Keratinocyte (primary cell): Measurements from ENCODE around the gene MAPK13. TPM values are rescaled to one million over a fixed set of nuclear protein-coding genes. Genes with fewer than 3 reads are reported as not detected.

Source experiments
- DNase-seq: peaks from one replicate; pipeline ENCODE4 v3.0.0-alpha.2; 2011; ENCODE audit warnings: low read depth, missing footprints, low spot score
- FAIRE-seq: peaks from 2 replicates; lab custom pipeline; 2011; peaks lifted over from hg19 to GRCh38; lab: Jason Lieb, UNC
- H2AFZ ChIP-seq: 2 replicates; pipeline ENCODE4 v1.6.0; 2012; ENCODE audit warnings: low read length, control low read depth, inconsistent platforms; ENCODE audit not compliant: control insufficient read depth
- H3K27ac ChIP-seq: 2 replicates; pipeline ENCODE4 v1.5.1; 2011; ENCODE audit warnings: low read length; ENCODE audit not compliant: control insufficient read depth, insufficient read depth
- H3K27me3 ChIP-seq: 3 replicates; pipeline ENCODE4 v1.6.0; 2011; ENCODE audit warnings: low read length; ENCODE audit not compliant: control insufficient read depth, insufficient read depth; ENCODE audit errors: extremely low read depth
- H3K36me3 ChIP-seq, 2 experiments: 2 replicates in 1 of 2; 3 replicates in 1 of 2; pipeline ENCODE4 v1.5.1; 2011; ENCODE audit warnings: low read length in 2 of 2, mild to moderate bottlenecking in 1 of 2; ENCODE audit not compliant: control insufficient read depth in 2 of 2, insufficient read depth in 2 of 2; ENCODE audit errors: extremely low read depth in 1 of 2
- H3K4me1 ChIP-seq: 3 replicates; pipeline ENCODE4 v1.5.1; 2011; ENCODE audit warnings: low read length; ENCODE audit not compliant: control insufficient read depth, insufficient read depth; ENCODE audit errors: extremely low read depth
- H3K4me2 ChIP-seq: 3 replicates; pipeline ENCODE4 v1.6.0; 2011; ENCODE audit warnings: low read depth, low read length; ENCODE audit not compliant: control insufficient read depth, insufficient read depth; ENCODE audit errors: extremely low read depth
- H3K4me3 ChIP-seq, 3 experiments: fragments of 200-600 bp in 1 of 3; sonication (generic) in 1 of 3; 2 replicates in 2 of 3; 3 replicates in 1 of 3; pipeline ENCODE4 v1.5.1; 2011 to 2016; ENCODE audit warnings: low read length in 3 of 3, mild to moderate bottlenecking in 3 of 3, control low read depth in 2 of 3, inconsistent platforms in 1 of 3, low read depth in 1 of 3, mixed read lengths in 1 of 3, mixed run types in 1 of 3, moderate library complexity in 1 of 3; ENCODE audit not compliant: control insufficient read depth in 2 of 3, insufficient read depth in 2 of 3; ENCODE audit errors: extremely low read depth in 1 of 3
- H3K79me2 ChIP-seq: 2 replicates; pipeline ENCODE4 v1.6.0; 2012; ENCODE audit warnings: low read length; ENCODE audit not compliant: control insufficient read depth, insufficient read depth
- H3K9ac ChIP-seq: 3 replicates; pipeline ENCODE4 v1.6.0; 2011; ENCODE audit warnings: low read length; ENCODE audit not compliant: control insufficient read depth, insufficient read depth; ENCODE audit errors: extremely low read depth
- H3K9me1 ChIP-seq: 3 replicates; pipeline ENCODE4 v1.6.0; 2011; ENCODE audit warnings: low read length; ENCODE audit not compliant: control insufficient read depth, insufficient read depth; ENCODE audit errors: extremely low read depth
- H3K9me3 ChIP-seq: 2 replicates; pipeline ENCODE4 v1.5.1; 2012; ENCODE audit warnings: low read depth, low read length; ENCODE audit not compliant: control insufficient read depth
- H4K20me1 ChIP-seq: 3 replicates; pipeline ENCODE4 v1.6.0; 2011; ENCODE audit warnings: low read length; ENCODE audit not compliant: control insufficient read depth, insufficient read depth; ENCODE audit errors: extremely low read depth
- EZH2 ChIP-seq: IDR thresholded peaks from one replicate; pipeline ENCODE4 v1.6.1; 2012; ENCODE audit warnings: inconsistent platforms, mild to moderate bottlenecking, low read length, moderate library complexity
- dilution Hi-C: fragments of 300-500 bp; cut with MboI; formaldehyde crosslinking; loops from one replicate; pipeline ENCODE4 v1.7.0; 2020; ENCODE audit warnings: low sequenced_read_pairs; ENCODE audit not compliant: extremely low pct_ligation_motif_present
- polyA plus RNA-seq, 5 experiments: library from polyadenylated mRNA; depleted of rRNA in 3 of 5; stranded (reverse) in 3 of 5; stranded (forward) in 1 of 5; unstranded in 1 of 5; fragments of >200 nt; gene quantifications; 1 replicate in 1 of 5; 2 replicates in 3 of 5; 3 replicates in 1 of 5; pipeline versions ENCODE4 v1.2.1 to v1.2.3, GENCODE V29; 2011 to 2012; ENCODE audit warnings: missing spikeins in 2 of 5, low read depth in 1 of 5, low replicate concordance in 1 of 5
- TF ChIP-seq, protein P1 (sequence below), 3 experiments: IDR thresholded peaks in 1 of 3; conservative IDR thresholded peaks in 1 of 3; optimal IDR thresholded peaks in 1 of 3; 2 replicates in 2 of 3; 3 replicates in 1 of 3; pipeline versions ENCODE3 to v1.5.1; 2011; ENCODE audit warnings: low read length in 3 of 3, mild to moderate bottlenecking in 3 of 3, moderate library complexity in 2 of 3, control low read depth in 1 of 3, inconsistent platforms in 1 of 3; ENCODE audit not compliant: insufficient read depth in 2 of 3; ENCODE audit errors: extremely low read depth in 1 of 3

The MAPK13 gene
- polyA plus RNA-seq, 1 donor (not counting 4 experiments of a cell fraction or from before 2014, with no cell fraction given) = 19.3 TPM

DNA sequence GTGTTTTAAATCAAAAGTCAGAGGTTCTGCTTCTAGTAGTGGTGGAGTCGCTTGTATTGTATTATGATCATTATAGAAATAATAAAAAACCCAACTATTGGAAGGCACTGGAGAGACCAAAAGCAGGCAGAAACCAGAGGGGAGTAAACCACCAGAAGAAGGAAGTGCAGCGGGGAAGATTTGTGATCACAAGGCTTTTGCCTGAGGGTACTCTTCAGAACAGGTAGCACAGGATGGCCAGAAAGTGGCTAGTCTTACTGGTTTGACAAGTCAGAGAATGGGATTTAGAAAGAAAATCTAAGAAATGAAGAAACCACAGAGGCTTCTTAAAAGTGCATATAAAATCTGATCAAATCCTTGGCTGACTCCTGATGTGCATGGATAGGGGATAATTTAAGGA, 24.0 kb downstream of the MAPK13 start:
- no peaks in the 10 kb centered on the region for H3K9me3 ChIP-seq
- H3K27ac ChIP-seq = no peak overlapping the region
- peak; percentile 41 for FAIRE-seq
- no peak for DNase-seq
- no peak overlapping the region for H2AFZ ChIP-seq
- no peaks in the 10 kb centered on the region for H3K9me1 ChIP-seq
- TF ChIP-seq, protein P1, sequence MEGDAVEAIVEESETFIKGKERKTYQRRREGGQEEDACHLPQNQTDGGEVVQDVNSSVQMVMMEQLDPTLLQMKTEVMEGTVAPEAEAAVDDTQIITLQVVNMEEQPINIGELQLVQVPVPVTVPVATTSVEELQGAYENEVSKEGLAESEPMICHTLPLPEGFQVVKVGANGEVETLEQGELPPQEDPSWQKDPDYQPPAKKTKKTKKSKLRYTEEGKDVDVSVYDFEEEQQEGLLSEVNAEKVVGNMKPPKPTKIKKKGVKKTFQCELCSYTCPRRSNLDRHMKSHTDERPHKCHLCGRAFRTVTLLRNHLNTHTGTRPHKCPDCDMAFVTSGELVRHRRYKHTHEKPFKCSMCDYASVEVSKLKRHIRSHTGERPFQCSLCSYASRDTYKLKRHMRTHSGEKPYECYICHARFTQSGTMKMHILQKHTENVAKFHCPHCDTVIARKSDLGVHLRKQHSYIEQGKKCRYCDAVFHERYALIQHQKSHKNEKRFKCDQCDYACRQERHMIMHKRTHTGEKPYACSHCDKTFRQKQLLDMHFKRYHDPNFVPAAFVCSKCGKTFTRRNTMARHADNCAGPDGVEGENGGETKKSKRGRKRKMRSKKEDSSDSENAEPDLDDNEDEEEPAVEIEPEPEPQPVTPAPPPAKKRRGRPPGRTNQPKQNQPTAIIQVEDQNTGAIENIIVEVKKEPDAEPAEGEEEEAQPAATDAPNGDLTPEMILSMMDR (optimal IDR thresholded peaks at IDR 0.05 in 1 of 3, IDR thresholded peaks at IDR 0.05 in 1 of 3, conservative IDR thresholded peaks at IDR 0.05 in 1 of 3; ENCODE audit: extremely low read depth in 1 of 3, insufficient read depth in 2 of 3, low read length in 3 of 3) = no peak
- no peak for TF ChIP-seq EZH2
- H3K27me3 ChIP-seq = no peaks in the 10 kb centered on the region
- peaks cover 8% of the 10 kb centered on the region for H3K4me1 ChIP-seq
- no peaks in the 10 kb centered on the region for H3K79me2 ChIP-seq
- no peaks in the 10 kb centered on the region for H3K36me3 ChIP-seq
- H3K4me3 ChIP-seq = no peak overlapping the region
- H3K4me2 ChIP-seq = peak overlapping the region; percentile 42
- H3K9ac ChIP-seq = no peak overlapping the region
- no peaks in the 10 kb centered on the region for H4K20me1 ChIP-seq
- dilution Hi-C loops = no loop called here

DNA sequence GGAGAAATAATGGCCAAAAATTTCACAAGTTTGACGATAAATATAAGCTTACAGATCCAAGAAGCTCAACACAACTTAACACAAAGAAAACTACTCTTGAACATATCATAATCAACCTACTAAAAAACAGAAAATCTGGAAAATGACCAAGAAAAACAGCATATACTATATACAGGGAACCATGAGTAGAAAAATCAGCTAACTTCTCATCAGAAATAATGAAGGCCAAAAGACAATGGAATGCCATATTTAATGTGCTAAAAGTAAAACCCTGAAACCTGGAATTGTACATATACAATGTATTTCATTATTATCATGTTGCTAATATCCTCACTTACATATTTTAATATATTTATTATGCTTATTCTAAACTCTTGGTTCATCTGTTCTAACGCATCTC, 25.3 kb downstream of the MAPK13 start:
- TF ChIP-seq, protein P1 (optimal IDR thresholded peaks at IDR 0.05 in 1 of 3, IDR thresholded peaks at IDR 0.05 in 1 of 3, conservative IDR thresholded peaks at IDR 0.05 in 1 of 3; ENCODE audit: extremely low read depth in 1 of 3, insufficient read depth in 2 of 3, low read length in 3 of 3) = no peak
- TF ChIP-seq EZH2 = no peak
- H3K4me3 ChIP-seq = no peak overlapping the region
- no peak overlapping the region for H3K4me2 ChIP-seq
- FAIRE-seq (no peak), DNase-seq (no peak)
- H3K79me2 ChIP-seq = no peaks in the 10 kb centered on the region
- peaks cover 8% of the 10 kb centered on the region for H3K4me1 ChIP-seq
- dilution Hi-C loops = no loop called here
- H3K9me3 ChIP-seq = no peaks in the 10 kb centered on the region
- H3K36me3 ChIP-seq = no peaks in the 10 kb centered on the region
- H2AFZ ChIP-seq = no peak overlapping the region
- no peaks in the 10 kb centered on the region for H3K9me1 ChIP-seq
- no peak overlapping the region for H3K27ac ChIP-seq
- H4K20me1 ChIP-seq = no peaks in the 10 kb centered on the region
- H3K9ac ChIP-seq = no peak overlapping the region
- no peaks in the 10 kb centered on the region for H3K27me3 ChIP-seq
